Neural cell (in vitro differentiated cells): ENCODE results near the gene MYO10. TPM values are rescaled to one million over a fixed set of nuclear protein-coding genes. Genes with fewer than 3 reads are reported as not detected.

Source experiments
- H2AFZ ChIP-seq: fragments of 200-600, 300-800 bp; sonication (generic), shearing (Covaris generic); 2 replicates; pipeline ENCODE4 v1.6.0; 2014; ENCODE audit warnings: low read depth, mild to moderate bottlenecking, antibody characterized with exemption, low read length, moderate library complexity
- H3F3A ChIP-seq: fragments of 200-600 bp; shearing (Covaris generic); 2 replicates; pipeline ENCODE4 v1.6.1; 2016; ENCODE audit warnings: mild to moderate bottlenecking, moderate library complexity, mixed read lengths, antibody characterized with exemption, low read length; ENCODE audit not compliant: insufficient read depth, poor library complexity, severe bottlenecking
- H3K27ac ChIP-seq: fragments of 200-600, 300-800 bp; sonication (generic), shearing (Covaris generic); 2 replicates; pipeline ENCODE4 v1.5.1; 2014; ENCODE audit warnings: mild to moderate bottlenecking, low read length, moderate library complexity
- H3K27me3 ChIP-seq: fragments of 300-800, 200-600 bp; sonication (generic), shearing (Covaris generic); 2 replicates; pipeline ENCODE4 v1.6.0; 2014; ENCODE audit warnings: mild to moderate bottlenecking, low read depth, low read length, moderate library complexity; ENCODE audit not compliant: insufficient read depth
- H3K36me3 ChIP-seq: fragments of 300-800, 200-600 bp; sonication (generic), shearing (Covaris generic); 2 replicates; pipeline ENCODE4 v1.5.1; 2014; ENCODE audit warnings: mild to moderate bottlenecking, antibody characterized with exemption, low read length, moderate library complexity; ENCODE audit not compliant: insufficient read depth
- H3K4me2 ChIP-seq: fragments of 300-800, 200-600 bp; sonication (generic), shearing (Covaris generic); 2 replicates; pipeline ENCODE4 v1.6.0; 2014; ENCODE audit warnings: mild to moderate bottlenecking, low read length
- H3K4me3 ChIP-seq: fragments of 300-800, 200-600 bp; sonication (generic), shearing (Covaris generic); 2 replicates; pipeline ENCODE4 v1.5.1; 2014; ENCODE audit warnings: mild to moderate bottlenecking, low read length, moderate library complexity
- H3K79me2 ChIP-seq: fragments of 200-600 bp; shearing (Covaris generic); replicated peaks from 2 replicates; pipeline ENCODE4 v1.6.0; 2014; ENCODE audit warnings: mild to moderate bottlenecking, low read length, moderate library complexity; ENCODE audit not compliant: insufficient read depth
- H3K9ac ChIP-seq: fragments of 300-800, 200-600 bp; sonication (generic), shearing (Covaris generic); 2 replicates; pipeline ENCODE4 v1.6.1; 2016; ENCODE audit warnings: mild to moderate bottlenecking, low read length, mixed read lengths
- H3K9me2 ChIP-seq: fragments of 200-600 bp; shearing (Covaris generic); 2 replicates; pipeline ENCODE4 v1.6.1; 2016; ENCODE audit warnings: mild to moderate bottlenecking, low read length, mixed read lengths; ENCODE audit not compliant: insufficient read depth
- H3K9me3 ChIP-seq: fragments of 200-600, 300-800 bp; sonication (generic), shearing (Covaris generic); 2 replicates; pipeline ENCODE4 v1.6.1; 2016; ENCODE audit warnings: mild to moderate bottlenecking, mixed run types, low read length, moderate library complexity, mixed read lengths
- H4K20me1 ChIP-seq: fragments of 200-600 bp; shearing (Covaris generic); 2 replicates; pipeline ENCODE4 v1.6.1; 2016; ENCODE audit warnings: mild to moderate bottlenecking, mixed run types; ENCODE audit not compliant: insufficient read depth
- CTCF ChIP-seq: fragments of 450-650 bp; IDR thresholded peaks from 2 replicates; pipeline ENCODE4 v1.5.1; 2014; ENCODE audit warnings: antibody characterized with exemption, mild to moderate bottlenecking, moderate library complexity; ENCODE audit not compliant: poor library complexity, severe bottlenecking
- EP300 ChIP-seq: fragments of 450-650 bp; conservative IDR thresholded peaks from 2 replicates; pipeline ENCODE4 v1.6.1; 2014; ENCODE audit warnings: antibody characterized with exemption, mild to moderate bottlenecking, moderate library complexity; ENCODE audit not compliant: poor library complexity, severe bottlenecking
- EZH2 ChIP-seq: fragments of 200-600, 300-800 bp; shearing (Covaris generic), sonication (generic); IDR thresholded peaks from 2 replicates; pipeline ENCODE4 v1.6.1; 2014; ENCODE audit warnings: antibody characterized with exemption, low read length, borderline replicate concordance, mild to moderate bottlenecking; ENCODE audit not compliant: insufficient read depth, poor library complexity, severe bottlenecking
- MXI1 ChIP-seq: fragments of 450-650 bp; conservative IDR thresholded peaks from 2 replicates; pipeline ENCODE4 v1.6.1; 2014; ENCODE audit warnings: antibody characterized with exemption, mild to moderate bottlenecking; ENCODE audit not compliant: poor library complexity, severe bottlenecking
- POLR2AphosphoS5 ChIP-seq: IDR thresholded peaks from 2 replicates; pipeline ENCODE4 v1.6.1; 2012
- RAD21 ChIP-seq: fragments of 450-650 bp; conservative IDR thresholded peaks from 2 replicates; pipeline ENCODE4 v1.6.1; 2014; ENCODE audit warnings: antibody characterized with exemption, mild to moderate bottlenecking, moderate library complexity
- REST ChIP-seq: IDR thresholded peaks from 2 replicates; pipeline ENCODE4 v1.6.1; 2012; ENCODE audit warnings: borderline replicate concordance
- SMC3 ChIP-seq: fragments of 450-650 bp; conservative IDR thresholded peaks from 2 replicates; pipeline ENCODE4 v1.6.1; 2014; ENCODE audit warnings: antibody characterized with exemption, mild to moderate bottlenecking, moderate library complexity; ENCODE audit not compliant: poor library complexity
- TAF1 ChIP-seq: IDR thresholded peaks from 2 replicates; pipeline ENCODE4 v1.6.1; 2012; ENCODE audit warnings: low read depth
- polyA plus RNA-seq: library from polyadenylated mRNA; depleted of rRNA; stranded (reverse); fragments of >200 nt; gene quantifications from 2 replicates; pipeline ENCODE4 v1.2.3, GENCODE V29; 2014

Gene MYO10
- polyA plus RNA-seq, 1 donor from 2014 or later, result 3.2 TPM

- H3K9me2 ChIP-seq, result no peaks in the 10 kb centered on the region
- H3K9ac ChIP-seq, result no peak overlapping the region
- peaks cover 15% of the 10 kb centered on the region for H3F3A ChIP-seq
- TF ChIP-seq CTCF (no peak), SMC3 (no peak), EP300 (no peak), RAD21 (no peak), REST (no peak), POLR2AphosphoS5 (no peak), MXI1 (no peak), EZH2 (no peak), TAF1 (no peak)
- H3K9me3 ChIP-seq, result no peaks in the 10 kb centered on the region
- H3K4me2 ChIP-seq, result no peak overlapping the region
- no peak overlapping the region for H3K4me3 ChIP-seq
- H3K36me3 ChIP-seq, result no peaks in the 10 kb centered on the region
- H4K20me1 ChIP-seq, result no peaks in the 10 kb centered on the region
- no peaks in the 10 kb centered on the region for H3K27me3 ChIP-seq
- no peak overlapping the region for H3K27ac ChIP-seq
- peaks cover 33% of the 10 kb centered on the region for H3K79me2 ChIP-seq
- no peak overlapping the region for H2AFZ ChIP-seq
Measured at GRCh38 chr5:16742938-16743337, 193.2 kb downstream of the MYO10 start.

- peaks cover 47% of the 10 kb centered on the region for H3K79me2 ChIP-seq
- peak; percentile 25 for TF ChIP-seq MXI1
- no peak for TF ChIP-seq RAD21
- no peak for TF ChIP-seq EZH2
- no peak for TF ChIP-seq SMC3
- TF ChIP-seq POLR2AphosphoS5, result peak; percentile 4
- no peak for TF ChIP-seq TAF1
- peak; percentile 21 for TF ChIP-seq CTCF
- TF ChIP-seq EP300, result no peak
- TF ChIP-seq REST, result no peak
- H3K36me3 ChIP-seq, result no peaks in the 10 kb centered on the region
- H4K20me1 ChIP-seq, result no peaks in the 10 kb centered on the region
- no peaks in the 10 kb centered on the region for H3K9me3 ChIP-seq
- H3K9ac ChIP-seq, result peak overlapping the region; percentile 61
- peak overlapping the region; percentile 66 for H3K4me3 ChIP-seq
- H3K9me2 ChIP-seq, result no peaks in the 10 kb centered on the region
- peak overlapping the region; percentile 59 for H3K27ac ChIP-seq
- H3F3A ChIP-seq, result peaks cover 16% of the 10 kb centered on the region
- no peaks in the 10 kb centered on the region for H3K27me3 ChIP-seq
- peak overlapping the region; percentile 4 for H2AFZ ChIP-seq
- peak overlapping the region; percentile 90 for H3K4me2 ChIP-seq
Measured at GRCh38 chr5:16740811-16741392, 195.2 kb downstream of the MYO10 start.
